GM18873 (cell line): Measurements from ENCODE around the gene FZD8.

Source experiments
- ATAC-seq: cut with Tn5 transposase; IDR thresholded peaks from one replicate; pipeline ENCODE4 v1.9.1; 2021; ENCODE audit warnings: mild to moderate bottlenecking, moderate library complexity, moderate number of reproducible peaks; ENCODE audit not compliant: unreplicated experiment, low FRiP score

Gene FZD8

DNA sequence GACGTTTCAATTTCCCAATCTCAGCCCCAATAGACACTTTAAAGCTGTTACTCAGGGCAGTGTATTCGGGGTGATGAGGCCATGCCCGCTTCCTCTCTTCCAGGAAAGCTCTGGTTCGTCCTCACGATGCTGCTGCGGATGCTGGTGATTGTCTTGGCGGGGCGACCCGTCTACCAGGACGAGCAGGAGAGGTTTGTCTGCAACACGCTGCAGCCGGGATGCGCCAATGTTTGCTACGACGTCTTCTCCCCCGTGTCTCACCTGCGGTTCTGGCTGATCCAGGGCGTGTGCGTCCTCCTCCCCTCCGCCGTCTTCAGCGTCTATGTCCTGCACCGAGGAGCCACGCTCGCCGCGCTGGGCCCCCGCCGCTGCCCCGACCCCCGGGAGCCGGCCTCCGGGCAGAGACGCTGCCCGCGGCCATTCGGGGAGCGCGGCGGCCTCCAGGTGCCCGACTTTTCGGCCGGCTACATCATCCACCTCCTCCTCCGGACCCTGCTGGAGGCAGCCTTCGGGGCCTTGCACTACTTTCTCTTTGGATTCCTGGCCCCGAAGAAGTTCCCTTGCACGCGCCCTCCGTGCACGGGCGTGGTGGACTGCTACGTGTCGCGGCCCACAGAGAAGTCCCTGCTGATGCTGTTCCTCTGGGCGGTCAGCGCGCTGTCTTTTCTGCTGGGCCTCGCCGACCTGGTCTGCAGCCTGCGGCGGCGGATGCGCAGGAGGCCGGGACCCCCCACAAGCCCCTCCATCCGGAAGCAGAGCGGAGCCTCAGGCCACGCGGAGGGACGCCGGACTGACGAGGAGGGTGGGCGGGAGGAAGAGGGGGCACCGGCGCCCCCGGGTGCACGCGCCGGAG is 34.4 kb downstream of the FZD8 start:
- no peak for ATAC-seq

GRCh38 chr10:35606430-35606829 is 35.7 kb downstream of the FZD8 start:
- ATAC-seq = no peak

GRCh38 chr10:35605191-35605590 is 36.9 kb downstream of the FZD8 start, which contains the start of gene GJD4:
Gene GJD4 (plus strand): TSS chr10:35605341. CDS start chr10:35605568, 227 bp downstream.
- ATAC-seq = no peak

DNA sequence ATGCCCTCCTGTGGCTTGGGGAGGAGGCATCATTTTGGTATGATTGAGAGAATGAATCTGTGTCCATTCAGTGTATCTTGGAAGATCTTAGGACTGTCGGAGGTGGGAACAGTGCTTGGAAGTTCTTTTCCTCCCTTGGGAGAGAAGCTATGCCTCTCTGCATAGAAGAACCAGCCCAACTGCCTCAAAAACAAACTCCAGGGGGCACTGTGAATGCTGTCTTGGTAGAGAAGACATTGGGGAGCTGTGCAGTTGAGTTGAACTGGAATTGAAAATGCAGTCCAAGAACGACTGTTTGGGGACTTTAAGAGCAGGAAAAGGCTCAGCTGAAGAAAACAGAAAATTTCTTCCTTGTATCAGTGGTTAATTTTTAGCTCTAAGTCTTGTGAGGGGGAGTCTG is 41.9 kb downstream of the FZD8 start:
- ATAC-seq = no peak

GRCh38 chr10:35598379-35598778 is 43.7 kb downstream of the FZD8 start:
- no peak for ATAC-seq

- no peak for ATAC-seq
Measured at GRCh38 chr10:35595106-35595505, 47.0 kb downstream of the FZD8 start.

GRCh38 chr10:35594115-35595079 is 47.7 kb downstream of the FZD8 start:
- no peak for ATAC-seq

DNA sequence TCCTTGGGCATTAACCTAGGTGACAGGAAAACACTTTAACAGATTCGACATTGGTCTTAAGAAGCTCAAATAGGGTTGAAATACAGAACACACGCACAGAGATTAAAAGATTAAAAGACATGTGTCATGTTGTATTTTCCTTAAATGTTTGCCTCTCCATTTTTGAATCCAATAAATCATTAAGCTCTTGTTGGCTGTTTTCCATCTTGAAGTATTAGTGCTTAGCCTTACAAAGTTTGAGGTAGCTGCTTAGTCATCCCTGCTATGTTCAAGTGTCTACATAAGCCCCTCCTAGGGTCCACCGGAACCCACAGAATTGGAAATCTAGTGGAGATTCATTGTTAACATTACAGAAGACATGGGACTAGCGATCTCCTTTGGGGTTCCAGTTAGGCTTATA is 49.7 kb downstream of the FZD8 start:
- no peak for ATAC-seq

GRCh38 chr10:35588836-35589235 is 53.3 kb downstream of the FZD8 start:
- no peak for ATAC-seq
